ENCODE measurements around the gene POU3F3.

POU3F3 gene

GRCh38 chr2:104846786-104847585 lies 6.9 kb upstream of the POU3F3 start:
- Histone ChIP-seq H3K27me3 (replicated peaks in 2 of 5; ENCODE audit: control insufficient read depth in 4 of 5, insufficient read depth in 5 of 5, low read length in 4 of 5) (peaks cover 53 to 97% (median 73%) of the 10 kb centered on the region in 5 experiments), H3K27ac (ENCODE audit: insufficient read depth in 1 of 2, low read depth in 1 of 2, low read length in 2 of 2, poor library complexity in 1 of 2, severe bottlenecking in 2 of 2) (no peak overlapping the region), H3K9me3 (ENCODE audit: control extremely low read depth in 1 of 5, control insufficient read depth in 4 of 5, insufficient read depth in 2 of 5, low read depth in 1 of 5, low read length in 4 of 5) (no peaks in the 10 kb centered on the region), H3K4me1 (ENCODE audit: control extremely low read depth in 1 of 4, control insufficient read depth in 4 of 4, insufficient read depth in 4 of 4, low read length in 3 of 4) (peaks cover 0 to 35% (median 27%) of the 10 kb centered on the region in 4 experiments), H3K36me3 (ENCODE audit: control insufficient read depth in 4 of 4, insufficient read depth in 4 of 4, low read length in 3 of 4) (no peaks in the 10 kb centered on the region), H3K4me3 (ENCODE audit: control insufficient read depth in 1 of 7, extremely low read depth in 1 of 7, insufficient read depth in 4 of 7, low read depth in 2 of 7, low read length in 6 of 7) (no peak overlapping the region)
- DNase-seq: peak in 1 of 3 donors; percentile 14
- ChIA-PET POLR2A (no interaction called here), CTCF (interaction anchor here (0.9 to 5.9 kb wide), 12 partner anchors 12 to 423 kb away, joined by 3 to 46 read pairs (median 4); no protein-coding TSS in a partner anchor)
- WGBS (ENCODE audit: insufficient coverage): 48% methylated on average over 4 of the region's 9 CpGs

- Histone ChIP-seq H3K4me1 (ENCODE audit: control extremely low read depth in 1 of 4, control insufficient read depth in 4 of 4, insufficient read depth in 4 of 4, low read length in 3 of 4) (peaks cover 0 to 34% (median 28%) of the 10 kb centered on the region in 4 experiments), H3K36me3 (ENCODE audit: control insufficient read depth in 4 of 4, insufficient read depth in 4 of 4, low read length in 3 of 4) (no peaks in the 10 kb centered on the region), H3K4me3 (ENCODE audit: control insufficient read depth in 1 of 7, extremely low read depth in 1 of 7, insufficient read depth in 4 of 7, low read depth in 2 of 7, low read length in 6 of 7) (no peak overlapping the region), H3K27ac (ENCODE audit: insufficient read depth in 1 of 2, low read depth in 1 of 2, low read length in 2 of 2, poor library complexity in 1 of 2, severe bottlenecking in 2 of 2) (no peak overlapping the region), H3K27me3 (replicated peaks in 2 of 5; ENCODE audit: control insufficient read depth in 4 of 5, insufficient read depth in 5 of 5, low read length in 4 of 5) (peaks cover 54 to 96% (median 72%) of the 10 kb centered on the region in 5 experiments), H3K9me3 (ENCODE audit: control extremely low read depth in 1 of 5, control insufficient read depth in 4 of 5, insufficient read depth in 2 of 5, low read depth in 1 of 5, low read length in 4 of 5) (no peaks in the 10 kb centered on the region)
- ChIA-PET POLR2A (no interaction called here), CTCF (interaction anchor here (0.9 to 5.9 kb wide), 9 partner anchors 19 to 417 kb away, joined by 3 to 46 read pairs (median 4); no protein-coding TSS in a partner anchor)
- WGBS (ENCODE audit: insufficient coverage): 33% methylated on average over 1 of the region's 5 CpGs
- peak in 1 of 3 donors; percentile 3 for DNase-seq
Observed at GRCh38 chr2:104847586-104848160, 6.2 kb upstream of the POU3F3 start.

- Histone ChIP-seq H3K4me1 (ENCODE audit: control extremely low read depth in 1 of 4, control insufficient read depth in 4 of 4, insufficient read depth in 4 of 4, low read length in 3 of 4) (peaks cover 0 to 34% (median 25%) of the 10 kb centered on the region in 4 experiments), H3K36me3 (ENCODE audit: control insufficient read depth in 4 of 4, insufficient read depth in 4 of 4, low read length in 3 of 4) (no peaks in the 10 kb centered on the region), H3K9me3 (ENCODE audit: control extremely low read depth in 1 of 5, control insufficient read depth in 4 of 5, insufficient read depth in 2 of 5, low read depth in 1 of 5, low read length in 4 of 5) (peaks cover 0 to 2% (median 0%) of the 10 kb centered on the region in 5 experiments), H3K4me3 (ENCODE audit: control insufficient read depth in 1 of 7, extremely low read depth in 1 of 7, insufficient read depth in 4 of 7, low read depth in 2 of 7, low read length in 6 of 7) (no peak overlapping the region), H3K27ac (ENCODE audit: insufficient read depth in 1 of 2, low read depth in 1 of 2, low read length in 2 of 2, poor library complexity in 1 of 2, severe bottlenecking in 2 of 2) (no peak overlapping the region), H3K27me3 (replicated peaks in 2 of 5; ENCODE audit: control insufficient read depth in 4 of 5, insufficient read depth in 5 of 5, low read length in 4 of 5) (peaks cover 53 to 96% (median 71%) of the 10 kb centered on the region in 5 experiments)
- DNase-seq: peak in 1 of 3 donors; percentile 9
- ChIA-PET POLR2A (no interaction called here), CTCF (interaction anchor here (1.1 to 5.9 kb wide), 11 partner anchors 17 to 889 kb away, joined by 3 to 46 read pairs (median 6); no protein-coding TSS in a partner anchor)
- 28% methylated on average over 3 of the region's 4 CpGs for WGBS (ENCODE audit: insufficient coverage)
Observed at GRCh38 chr2:104848526-104848925, 5.4 kb upstream of the POU3F3 start.

- WGBS (ENCODE audit: insufficient coverage): 14% methylated on average over 1 of the region's 1 CpG
- DNase-seq: no peak
- Histone ChIP-seq H3K27me3 (replicated peaks in 2 of 5; ENCODE audit: control insufficient read depth in 4 of 5, insufficient read depth in 5 of 5, low read length in 4 of 5) (peaks cover 50 to 96% (median 67%) of the 10 kb centered on the region in 5 experiments), H3K4me3 (ENCODE audit: control insufficient read depth in 1 of 7, extremely low read depth in 1 of 7, insufficient read depth in 4 of 7, low read depth in 2 of 7, low read length in 6 of 7) (no peak overlapping the region), H3K9me3 (ENCODE audit: control extremely low read depth in 1 of 5, control insufficient read depth in 4 of 5, insufficient read depth in 2 of 5, low read depth in 1 of 5, low read length in 4 of 5) (peaks cover 0 to 2% (median 0%) of the 10 kb centered on the region in 5 experiments), H3K4me1 (ENCODE audit: control extremely low read depth in 1 of 4, control insufficient read depth in 4 of 4, insufficient read depth in 4 of 4, low read length in 3 of 4) (peaks cover 0 to 33% (median 26%) of the 10 kb centered on the region in 4 experiments), H3K27ac (ENCODE audit: insufficient read depth in 1 of 2, low read depth in 1 of 2, low read length in 2 of 2, poor library complexity in 1 of 2, severe bottlenecking in 2 of 2) (no peak overlapping the region), H3K36me3 (ENCODE audit: control insufficient read depth in 4 of 4, insufficient read depth in 4 of 4, low read length in 3 of 4) (no peaks in the 10 kb centered on the region)
- POLR2A ChIA-PET: no interaction called here
- CTCF ChIA-PET: interaction anchor here (0.7 to 5.9 kb wide), 24 partner anchors 14 to 1873 kb away, joined by 3 to 46 read pairs (median 4); no protein-coding TSS in a partner anchor
Observed at GRCh38 chr2:104849101-104849500, 4.8 kb upstream of the POU3F3 start.

- H3K27me3 ChIP-seq (replicated peaks in 2 of 5; ENCODE audit: control insufficient read depth in 4 of 5, insufficient read depth in 5 of 5, low read length in 4 of 5): peaks cover 52 to 96% (median 69%) of the 10 kb centered on the region in 5 experiments
- no peak overlapping the region for H3K4me3 ChIP-seq (ENCODE audit: control insufficient read depth in 1 of 7, extremely low read depth in 1 of 7, insufficient read depth in 4 of 7, low read depth in 2 of 7, low read length in 6 of 7)
- ChIA-PET POLR2A (no interaction called here), CTCF (interaction anchor here (0.7 to 5.9 kb wide), 32 partner anchors 9 to 1873 kb away, joined by 3 to 46 read pairs (median 4); no protein-coding TSS in a partner anchor)
- no peaks in the 10 kb centered on the region for H3K36me3 ChIP-seq (ENCODE audit: control insufficient read depth in 4 of 4, insufficient read depth in 4 of 4, low read length in 3 of 4)
- H3K27ac ChIP-seq (ENCODE audit: insufficient read depth in 1 of 2, low read depth in 1 of 2, low read length in 2 of 2, poor library complexity in 1 of 2, severe bottlenecking in 2 of 2): no peak overlapping the region
- peaks cover 0 to 3% (median 0%) of the 10 kb centered on the region in 5 experiments for H3K9me3 ChIP-seq (ENCODE audit: control extremely low read depth in 1 of 5, control insufficient read depth in 4 of 5, insufficient read depth in 2 of 5, low read depth in 1 of 5, low read length in 4 of 5)
- H3K4me1 ChIP-seq (ENCODE audit: control extremely low read depth in 1 of 4, control insufficient read depth in 4 of 4, insufficient read depth in 4 of 4, low read length in 3 of 4): peaks cover 0 to 30% (median 23%) of the 10 kb centered on the region in 4 experiments
- WGBS (ENCODE audit: insufficient coverage): 0% methylated on average over 5 of the region's 7 CpGs
- DNase-seq: peak; percentile 81 to 90 (median 90)
Observed at GRCh38 chr2:104849618-104850141, 4.2 kb upstream of the POU3F3 start.

- Histone ChIP-seq H3K9me3 (ENCODE audit: control extremely low read depth in 1 of 5, control insufficient read depth in 4 of 5, insufficient read depth in 2 of 5, low read depth in 1 of 5, low read length in 4 of 5) (peaks cover 0 to 3% (median 0%) of the 10 kb centered on the region in 5 experiments), H3K4me3 (ENCODE audit: control insufficient read depth in 1 of 7, extremely low read depth in 1 of 7, insufficient read depth in 4 of 7, low read depth in 2 of 7, low read length in 6 of 7) (no peak overlapping the region), H3K27me3 (replicated peaks in 2 of 5; ENCODE audit: control insufficient read depth in 4 of 5, insufficient read depth in 5 of 5, low read length in 4 of 5) (peaks cover 46 to 90% (median 65%) of the 10 kb centered on the region in 5 experiments), H3K36me3 (ENCODE audit: control insufficient read depth in 4 of 4, insufficient read depth in 4 of 4, low read length in 3 of 4) (no peaks in the 10 kb centered on the region), H3K4me1 (ENCODE audit: control extremely low read depth in 1 of 4, control insufficient read depth in 4 of 4, insufficient read depth in 4 of 4, low read length in 3 of 4) (peaks cover 0 to 23% (median 20%) of the 10 kb centered on the region in 4 experiments), H3K27ac (ENCODE audit: insufficient read depth in 1 of 2, low read depth in 1 of 2, low read length in 2 of 2, poor library complexity in 1 of 2, severe bottlenecking in 2 of 2) (no peak overlapping the region)
- CTCF ChIA-PET: interaction anchor here (0.8 to 5.9 kb wide), 25 partner anchors 10 to 1874 kb away, joined by 3 to 46 read pairs (median 4); no protein-coding TSS in a partner anchor
- 9% methylated on average over 6 of the region's 9 CpGs for WGBS (ENCODE audit: insufficient coverage)
- POLR2A ChIA-PET: no interaction called here
- DNase-seq: peak in 1 of 3 donors; percentile 8
Observed at GRCh38 chr2:104850361-104851290, 3.3 kb upstream of the POU3F3 start.
